DND-41 (cell line): ENCODE results near the gene CDH5.

ENCODE experiments used
- EZH2 ChIP-seq: IDR thresholded peaks from 3 replicates; pipeline ENCODE4 v1.6.1; 2012; ENCODE audit warnings: borderline replicate concordance, low read depth, mild to moderate bottlenecking, moderate library complexity, low read length, inconsistent platforms; ENCODE audit not compliant: severe bottlenecking
- TF ChIP-seq, protein P1 (sequence below): IDR thresholded peaks from 2 replicates; pipeline ENCODE4 v1.5.1; 2012; ENCODE audit warnings: borderline replicate concordance, low read length, moderate library complexity, mild to moderate bottlenecking; ENCODE audit not compliant: poor library complexity, severe bottlenecking; ENCODE audit errors: extremely low read depth

- TF ChIP-seq, protein P1, sequence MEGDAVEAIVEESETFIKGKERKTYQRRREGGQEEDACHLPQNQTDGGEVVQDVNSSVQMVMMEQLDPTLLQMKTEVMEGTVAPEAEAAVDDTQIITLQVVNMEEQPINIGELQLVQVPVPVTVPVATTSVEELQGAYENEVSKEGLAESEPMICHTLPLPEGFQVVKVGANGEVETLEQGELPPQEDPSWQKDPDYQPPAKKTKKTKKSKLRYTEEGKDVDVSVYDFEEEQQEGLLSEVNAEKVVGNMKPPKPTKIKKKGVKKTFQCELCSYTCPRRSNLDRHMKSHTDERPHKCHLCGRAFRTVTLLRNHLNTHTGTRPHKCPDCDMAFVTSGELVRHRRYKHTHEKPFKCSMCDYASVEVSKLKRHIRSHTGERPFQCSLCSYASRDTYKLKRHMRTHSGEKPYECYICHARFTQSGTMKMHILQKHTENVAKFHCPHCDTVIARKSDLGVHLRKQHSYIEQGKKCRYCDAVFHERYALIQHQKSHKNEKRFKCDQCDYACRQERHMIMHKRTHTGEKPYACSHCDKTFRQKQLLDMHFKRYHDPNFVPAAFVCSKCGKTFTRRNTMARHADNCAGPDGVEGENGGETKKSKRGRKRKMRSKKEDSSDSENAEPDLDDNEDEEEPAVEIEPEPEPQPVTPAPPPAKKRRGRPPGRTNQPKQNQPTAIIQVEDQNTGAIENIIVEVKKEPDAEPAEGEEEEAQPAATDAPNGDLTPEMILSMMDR: no peak
- no peak for TF ChIP-seq EZH2
Observed at GRCh38 chr16:66355526-66355925, 11.0 kb upstream of the CDH5 start.
